ENCODE measurements around the gene HAUS1.

The HAUS1 gene

GRCh38 chr18:46173393-46174341 is 69.5 kb downstream of the HAUS1 start:
- peak; percentile 90 for DNase-seq (ENCODE audit: low read depth)
- peak overlapping the region; percentile 91 for H3K4me3 ChIP-seq (ENCODE audit: low read length)
- TF ChIP-seq CTCF (conservative IDR thresholded peaks at IDR 0.05; ENCODE audit: low read length), result peak; percentile 83

- no peak; the same call in 1 of the 2 replicates for TF ChIP-seq CTCF (conservative IDR thresholded peaks at IDR 0.05; ENCODE audit: low read length)
These were observed 70.3 kb downstream of the HAUS1 start for GRCh38 chr18:46174342-46175041.

GRCh38 chr18:46176001-46176400 is 71.8 kb downstream of the HAUS1 start:
- no peak for TF ChIP-seq CTCF (conservative IDR thresholded peaks at IDR 0.05; ENCODE audit: low read length)
- no peak overlapping the region for H3K4me3 ChIP-seq (ENCODE audit: low read length)
- no peak for DNase-seq (ENCODE audit: low read depth)

More at GRCh38 chr18:46174342-46175041, 70.3 kb downstream of the HAUS1 start:
- DNase-seq (ENCODE audit: low read depth), result peak; percentile 34
- peak overlapping the region; percentile 91 for H3K4me3 ChIP-seq (ENCODE audit: low read length)

Data from AG10803 (cell line).